ENCODE measurements around the gene ADGRG6.

Gene ADGRG6

GRCh38 chr6:142380626-142381025 is 78.8 kb downstream of the ADGRG6 start:
- DNase-seq, result no peak

- no peak for DNase-seq
Observed at GRCh38 chr6:142381181-142381580, 79.4 kb downstream of the ADGRG6 start.

- no peak for DNase-seq
Observed at GRCh38 chr6:142381845-142382378, 80.1 kb downstream of the ADGRG6 start.

- DNase-seq, result no peak
Observed at GRCh38 chr6:142384519-142385254, 82.9 kb downstream of the ADGRG6 start.

- no peak for DNase-seq
Observed at GRCh38 chr6:142385352-142385751, 83.5 kb downstream of the ADGRG6 start.

GRCh38 chr6:142386657-142387056 is 84.8 kb downstream of the ADGRG6 start:
- no peak for DNase-seq

- peak in 1 of 2 experiments; percentile 44 for DNase-seq
Observed at GRCh38 chr6:142387997-142388815, 86.4 kb downstream of the ADGRG6 start.

- DNase-seq, result no peak
Observed at GRCh38 chr6:142395266-142395665, 93.5 kb downstream of the ADGRG6 start.

- no peak for DNase-seq
Observed at GRCh38 chr6:142395768-142396231, 94.0 kb downstream of the ADGRG6 start.

- DNase-seq, result no peak
Observed at GRCh38 chr6:142398353-142398752, 96.5 kb downstream of the ADGRG6 start.

GRCh38 chr6:142399739-142400138 is 97.9 kb downstream of the ADGRG6 start:
- no peak for DNase-seq

- DNase-seq, result no peak
Observed at GRCh38 chr6:142400495-142400894, 98.7 kb downstream of the ADGRG6 start.

- DNase-seq, result no peak
Observed at GRCh38 chr6:142401838-142402237, 100.0 kb downstream of the ADGRG6 start.

GRCh38 chr6:142404751-142405150 is 102.9 kb downstream of the ADGRG6 start:
- no peak for DNase-seq

- DNase-seq, result no peak
Observed at GRCh38 chr6:142406131-142406530, 104.3 kb downstream of the ADGRG6 start.

GRCh38 chr6:142407685-142408273 is 106.0 kb downstream of the ADGRG6 start:
- no peak for DNase-seq

- no peak for DNase-seq
Observed at GRCh38 chr6:142408409-142408808, 106.6 kb downstream of the ADGRG6 start.

GRCh38 chr6:142409794-142410193 is 108.0 kb downstream of the ADGRG6 start:
- no peak for DNase-seq

- no peak for DNase-seq
Observed at GRCh38 chr6:142411145-142411544, 109.3 kb downstream of the ADGRG6 start.

GRCh38 chr6:142412241-142412640 is 110.4 kb downstream of the ADGRG6 start:
- no peak for DNase-seq

GRCh38 chr6:142412658-142413057 is 110.9 kb downstream of the ADGRG6 start:
- DNase-seq, result no peak

GRCh38 chr6:142413111-142413510 is 111.3 kb downstream of the ADGRG6 start:
- no peak for DNase-seq

- no peak for DNase-seq
Observed at GRCh38 chr6:142414462-142415250, 112.8 kb downstream of the ADGRG6 start.

All from NCI-H446 (cell line).